Measurements from ENCODE around the gene CORO7. TPM values are rescaled to one million over a fixed set of nuclear protein-coding genes. Genes with fewer than 3 reads are reported as not detected.

Gene CORO7
- total and polyA plus RNA-seq, 7 donors: 3.4 to 7.9 (median 5.8) TPM

DNA sequence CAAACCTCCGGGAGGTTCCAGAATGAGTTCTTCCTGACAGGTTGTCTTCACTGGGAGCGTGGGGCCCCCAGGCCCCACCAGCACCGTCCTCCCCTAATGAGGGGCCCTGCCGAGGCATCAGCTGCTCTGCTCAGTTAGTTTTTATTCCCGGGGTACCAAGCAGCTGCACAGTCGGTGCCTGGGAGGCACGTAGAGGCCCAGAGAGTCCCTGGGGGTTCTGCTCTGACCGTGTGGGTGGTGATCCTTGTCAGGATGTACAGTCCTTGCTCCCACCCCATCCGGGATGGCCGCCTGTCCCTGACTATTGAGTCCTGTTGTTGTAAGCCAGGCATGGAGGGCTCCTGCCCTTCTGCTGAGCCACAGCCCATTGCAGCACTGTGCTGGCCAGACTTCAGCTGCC lies 39.6 kb upstream of the CORO7 start:
- Histone ChIP-seq H3K9me3 (no peaks in the 10 kb centered on the region), H3K27ac (no peak overlapping the region), H3K27me3 (ENCODE audit: insufficient read depth in 3 of 3, low read length in 2 of 3) (no peaks in the 10 kb centered on the region), H3K36me3 (ENCODE audit: insufficient read depth in 1 of 2, low read depth in 1 of 2) (peaks cover 8 to 97% of the 10 kb centered on the region in 2 donors), H3K4me3 (no peak overlapping the region), H3K4me1 (no peaks in the 10 kb centered on the region)
- no peak for ATAC-seq
- WGBS, 3 donors: 55 to 63% (median 58%) methylated on average over 10 of the region's 10 CpGs
- DNase-seq: no peak
- intact Hi-C loops (cut with DNase I): no loop called here
- TF ChIP-seq, protein P1, sequence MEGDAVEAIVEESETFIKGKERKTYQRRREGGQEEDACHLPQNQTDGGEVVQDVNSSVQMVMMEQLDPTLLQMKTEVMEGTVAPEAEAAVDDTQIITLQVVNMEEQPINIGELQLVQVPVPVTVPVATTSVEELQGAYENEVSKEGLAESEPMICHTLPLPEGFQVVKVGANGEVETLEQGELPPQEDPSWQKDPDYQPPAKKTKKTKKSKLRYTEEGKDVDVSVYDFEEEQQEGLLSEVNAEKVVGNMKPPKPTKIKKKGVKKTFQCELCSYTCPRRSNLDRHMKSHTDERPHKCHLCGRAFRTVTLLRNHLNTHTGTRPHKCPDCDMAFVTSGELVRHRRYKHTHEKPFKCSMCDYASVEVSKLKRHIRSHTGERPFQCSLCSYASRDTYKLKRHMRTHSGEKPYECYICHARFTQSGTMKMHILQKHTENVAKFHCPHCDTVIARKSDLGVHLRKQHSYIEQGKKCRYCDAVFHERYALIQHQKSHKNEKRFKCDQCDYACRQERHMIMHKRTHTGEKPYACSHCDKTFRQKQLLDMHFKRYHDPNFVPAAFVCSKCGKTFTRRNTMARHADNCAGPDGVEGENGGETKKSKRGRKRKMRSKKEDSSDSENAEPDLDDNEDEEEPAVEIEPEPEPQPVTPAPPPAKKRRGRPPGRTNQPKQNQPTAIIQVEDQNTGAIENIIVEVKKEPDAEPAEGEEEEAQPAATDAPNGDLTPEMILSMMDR (IDR thresholded peaks at IDR 0.05): no peak

DNA sequence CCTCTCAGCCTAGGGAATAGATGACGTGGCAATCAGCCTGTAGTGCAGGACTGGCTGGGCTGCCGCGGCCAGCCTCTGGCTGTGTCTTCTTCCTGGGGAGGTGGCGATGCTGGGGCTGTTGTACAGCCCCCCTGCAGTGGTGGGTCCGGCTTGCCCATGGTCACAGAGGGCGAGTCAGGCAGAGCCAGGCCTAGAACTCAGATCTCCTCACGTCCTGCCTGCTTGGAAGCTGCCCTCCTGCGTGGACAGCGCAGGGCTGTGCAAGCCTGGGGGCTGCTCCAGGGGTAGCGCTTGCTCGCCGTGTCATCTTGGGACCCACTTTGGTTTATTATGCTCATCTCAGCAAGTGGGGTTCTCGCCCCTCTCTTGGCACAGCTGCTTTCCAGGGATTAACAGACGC lies 38.7 kb upstream of the CORO7 start:
- 86 to 89% (median 89%) methylated on average over 14 of the region's 14 CpGs for WGBS, 3 donors
- TF ChIP-seq, protein P1 (IDR thresholded peaks at IDR 0.05): no peak

DNA sequence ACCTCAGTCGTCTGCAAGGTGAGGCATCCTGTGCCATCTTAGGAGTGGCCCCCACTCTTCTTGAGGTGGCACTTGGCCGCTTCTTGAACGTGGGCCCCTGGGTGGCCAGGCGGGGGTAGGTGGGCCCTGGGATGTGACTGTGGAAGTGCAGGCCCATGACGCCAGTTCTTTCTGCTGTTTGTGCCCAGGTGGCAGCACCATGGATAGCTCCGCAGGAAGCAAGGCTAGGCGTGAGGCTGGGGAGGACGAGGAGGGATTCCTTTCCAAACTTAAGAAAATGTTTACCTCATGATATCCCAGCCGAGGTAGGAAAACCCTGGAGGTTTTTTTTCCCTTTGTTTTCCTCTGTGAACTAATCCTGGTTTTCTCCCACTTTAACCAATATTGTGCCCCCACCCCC lies 38.2 kb upstream of the CORO7 start:
- WGBS, 3 donors: 73 to 80% (median 74%) methylated on average over 9 of the region's 9 CpGs
- Histone ChIP-seq H3K4me1 (no peaks in the 10 kb centered on the region), H3K4me3 (no peak overlapping the region), H3K9me3 (no peaks in the 10 kb centered on the region), H3K27ac (no peak overlapping the region), H3K36me3 (ENCODE audit: insufficient read depth in 1 of 2, low read depth in 1 of 2) (peaks cover 8 to 97% of the 10 kb centered on the region in 2 donors), H3K27me3 (ENCODE audit: insufficient read depth in 3 of 3, low read length in 2 of 3) (no peaks in the 10 kb centered on the region)
- DNase-seq (peak in 1 of 2 donors; percentile 28), ATAC-seq (no peak)
- intact Hi-C loops (cut with DNase I): no loop called here
- TF ChIP-seq, protein P1 (IDR thresholded peaks at IDR 0.05): no peak

More for the DNA sequence above, 38.7 kb upstream of the CORO7 start:
- Histone ChIP-seq H3K27ac (no peak overlapping the region), H3K9me3 (no peaks in the 10 kb centered on the region), H3K36me3 (ENCODE audit: insufficient read depth in 1 of 2, low read depth in 1 of 2) (peaks cover 8 to 97% of the 10 kb centered on the region in 2 donors), H3K4me1 (no peaks in the 10 kb centered on the region), H3K27me3 (ENCODE audit: insufficient read depth in 3 of 3, low read length in 2 of 3) (no peaks in the 10 kb centered on the region), H3K4me3 (no peak overlapping the region)
- intact Hi-C loops (cut with DNase I): no loop called here
- DNase-seq (no peak), ATAC-seq (no peak)

DNA sequence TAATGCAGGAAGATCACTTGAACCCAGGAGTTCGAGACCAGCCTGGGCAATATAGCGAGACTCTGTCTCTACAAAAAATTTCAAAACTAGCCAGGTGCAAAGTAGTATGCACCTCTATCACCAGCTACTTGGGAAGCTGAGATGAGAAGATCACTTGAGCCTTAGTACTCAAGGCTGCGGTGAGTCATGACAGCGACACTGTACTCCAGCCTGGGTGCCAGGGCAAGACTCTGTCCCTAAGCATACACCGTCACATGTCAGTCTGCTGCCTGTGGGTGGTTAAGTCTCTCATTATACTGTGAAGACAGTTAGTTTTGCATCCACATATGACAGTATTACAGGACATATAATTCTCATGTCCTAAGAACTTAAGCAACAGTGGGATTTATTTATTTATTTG lies 36.3 kb upstream of the CORO7 start:
- peak; percentile 22 to 67 (median 54) for ATAC-seq
- 96 to 99% (median 97%) methylated on average over 5 of the region's 5 CpGs for WGBS, 3 donors

More for the DNA sequence above, 36.3 kb upstream of the CORO7 start:
- Histone ChIP-seq H3K4me1 (no peaks in the 10 kb centered on the region), H3K9me3 (no peaks in the 10 kb centered on the region), H3K27me3 (ENCODE audit: insufficient read depth in 3 of 3, low read length in 2 of 3) (no peaks in the 10 kb centered on the region), H3K4me3 (no peak overlapping the region), H3K36me3 (ENCODE audit: insufficient read depth in 1 of 2, low read depth in 1 of 2) (peaks cover 13 to 97% of the 10 kb centered on the region in 2 donors), H3K27ac (no peak overlapping the region)
- TF ChIP-seq, protein P1 (IDR thresholded peaks at IDR 0.05): no peak
- no peak for DNase-seq
- intact Hi-C loops (cut with DNase I): no loop called here

Data from psoas muscle (tissue), 8 donors.